22Rv1 (cell line): ENCODE measurements around the gene KLB.

Source experiments
- ZFX ChIP-seq: fragments of 450-650 bp; IDR thresholded peaks from 2 replicates; pipeline ENCODE4 v1.6.1; 2017; ENCODE audit warnings: antibody characterized with exemption, borderline replicate concordance
- TF ChIP-seq, protein P1 (sequence below): fragments of 450-650 bp; IDR thresholded peaks from 2 replicates; pipeline ENCODE4 v1.5.1; 2017; ENCODE audit warnings: mild to moderate bottlenecking

DNA sequence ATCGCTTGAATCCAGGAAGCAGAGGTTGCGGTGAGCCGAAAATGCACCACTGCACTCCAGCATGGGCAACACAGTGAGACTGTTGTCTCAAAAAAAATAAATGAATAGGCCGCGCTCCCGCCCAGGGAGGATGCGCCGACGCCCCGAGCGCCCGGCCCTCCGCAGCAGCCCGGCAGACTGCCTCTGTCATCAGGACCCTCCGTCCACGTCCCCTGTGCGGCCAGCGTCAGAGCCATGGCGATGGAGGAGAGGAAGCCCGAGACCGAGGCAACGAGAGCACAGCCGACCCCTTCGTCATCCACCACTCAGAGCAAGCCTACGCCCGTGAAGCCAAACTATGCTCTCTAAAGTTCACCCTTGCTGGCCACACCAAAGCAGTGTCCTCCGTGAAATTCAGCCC is 73.5 kb downstream of the KLB start:
- TF ChIP-seq, protein P1, sequence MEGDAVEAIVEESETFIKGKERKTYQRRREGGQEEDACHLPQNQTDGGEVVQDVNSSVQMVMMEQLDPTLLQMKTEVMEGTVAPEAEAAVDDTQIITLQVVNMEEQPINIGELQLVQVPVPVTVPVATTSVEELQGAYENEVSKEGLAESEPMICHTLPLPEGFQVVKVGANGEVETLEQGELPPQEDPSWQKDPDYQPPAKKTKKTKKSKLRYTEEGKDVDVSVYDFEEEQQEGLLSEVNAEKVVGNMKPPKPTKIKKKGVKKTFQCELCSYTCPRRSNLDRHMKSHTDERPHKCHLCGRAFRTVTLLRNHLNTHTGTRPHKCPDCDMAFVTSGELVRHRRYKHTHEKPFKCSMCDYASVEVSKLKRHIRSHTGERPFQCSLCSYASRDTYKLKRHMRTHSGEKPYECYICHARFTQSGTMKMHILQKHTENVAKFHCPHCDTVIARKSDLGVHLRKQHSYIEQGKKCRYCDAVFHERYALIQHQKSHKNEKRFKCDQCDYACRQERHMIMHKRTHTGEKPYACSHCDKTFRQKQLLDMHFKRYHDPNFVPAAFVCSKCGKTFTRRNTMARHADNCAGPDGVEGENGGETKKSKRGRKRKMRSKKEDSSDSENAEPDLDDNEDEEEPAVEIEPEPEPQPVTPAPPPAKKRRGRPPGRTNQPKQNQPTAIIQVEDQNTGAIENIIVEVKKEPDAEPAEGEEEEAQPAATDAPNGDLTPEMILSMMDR: no peak
- no peak for TF ChIP-seq ZFX
